Progenitor cell of endocrine pancreas (in vitro differentiated cells): Measurements from ENCODE around the gene SLC6A6. TPM values are rescaled to one million over a fixed set of nuclear protein-coding genes. Genes with fewer than 3 reads are reported as not detected.

Experiments
- DNase-seq: peaks from one replicate; pipeline ENCODE4 v3.0.0; 2021; ENCODE audit warnings: low spot score; ENCODE audit not compliant: unreplicated experiment
- H3K27ac Mint-ChIP-seq: 2 replicates; pipeline ENCODE4 v1.8.0; 2021; ENCODE audit warnings: mild to moderate bottlenecking, moderate library complexity, mixed read lengths
- H3K27me3 Mint-ChIP-seq: 2 replicates; pipeline ENCODE4 v1.8.0; 2021; ENCODE audit warnings: mixed read lengths
- H3K36me3 Mint-ChIP-seq: 2 replicates; pipeline ENCODE4 v1.8.0; 2022; ENCODE audit warnings: mixed read lengths; ENCODE audit not compliant: insufficient read depth
- H3K4me1 Mint-ChIP-seq: 2 replicates; pipeline ENCODE4 v1.8.0; 2021; ENCODE audit warnings: low read depth, mixed read lengths
- H3K4me3 Mint-ChIP-seq: 2 replicates; pipeline ENCODE4 v1.8.0; 2021; ENCODE audit warnings: low read depth, mild to moderate bottlenecking, moderate library complexity, mixed read lengths
- H3K9me3 Mint-ChIP-seq: 2 replicates; pipeline ENCODE4 v1.8.0; 2021; ENCODE audit warnings: low read depth, mixed read lengths
- total RNA-seq: library from RNA; stranded (reverse); gene quantifications from 2 replicates; pipeline ENCODE4 v1.2.1, GENCODE V29; 2021
- TF ChIP-seq, protein P1 (sequence below): fragments of 200-600 bp; sonication (generic); IDR thresholded peaks from one replicate; pipeline ENCODE4 v1.5.0; 2021; ENCODE audit warnings: antibody characterized with exemption, mild to moderate bottlenecking; ENCODE audit not compliant: unreplicated experiment

Gene SLC6A6
- total RNA-seq, 1 donor from 2014 or later: 23.8 TPM

DNA sequence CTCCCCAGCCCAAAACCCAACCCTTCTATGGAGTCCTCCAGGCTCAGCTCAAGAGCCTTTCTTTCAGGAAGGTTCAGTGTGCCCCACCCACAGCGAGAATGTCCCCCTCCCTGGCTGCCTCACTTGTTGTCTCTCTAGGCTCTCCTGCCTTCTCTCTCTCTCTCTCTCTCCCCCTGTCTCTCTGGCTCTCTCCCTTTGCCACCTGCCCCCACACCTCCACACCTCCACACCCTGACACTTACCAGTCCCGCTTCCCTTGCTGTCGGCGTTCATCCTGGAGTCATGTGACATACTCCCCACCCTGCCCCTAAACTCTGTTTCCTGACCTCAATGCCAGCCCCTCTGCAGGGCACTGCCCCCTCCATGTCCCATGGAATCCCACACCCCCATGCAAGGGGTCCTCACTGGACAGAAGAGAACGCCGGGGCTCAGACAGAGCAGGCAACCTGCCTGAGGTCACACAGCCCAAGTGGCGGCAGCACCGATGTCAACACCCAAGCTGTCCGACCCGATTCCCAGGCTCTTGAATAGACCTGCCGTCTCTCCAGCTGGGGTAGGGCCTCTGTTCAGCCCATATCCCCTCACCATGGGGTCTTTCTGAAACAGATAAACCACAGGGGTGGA, 28.5 kb upstream of the SLC6A6 start:
- H3K27ac Mint-ChIP-seq: no peak overlapping the region
- DNase-seq: no peak
- peaks cover 9% of the 10 kb centered on the region for H3K4me1 Mint-ChIP-seq
- H3K4me3 Mint-ChIP-seq: no peak overlapping the region
- no peaks in the 10 kb centered on the region for H3K36me3 Mint-ChIP-seq
- H3K27me3 Mint-ChIP-seq: peaks cover 11% of the 10 kb centered on the region
- TF ChIP-seq, protein P1, sequence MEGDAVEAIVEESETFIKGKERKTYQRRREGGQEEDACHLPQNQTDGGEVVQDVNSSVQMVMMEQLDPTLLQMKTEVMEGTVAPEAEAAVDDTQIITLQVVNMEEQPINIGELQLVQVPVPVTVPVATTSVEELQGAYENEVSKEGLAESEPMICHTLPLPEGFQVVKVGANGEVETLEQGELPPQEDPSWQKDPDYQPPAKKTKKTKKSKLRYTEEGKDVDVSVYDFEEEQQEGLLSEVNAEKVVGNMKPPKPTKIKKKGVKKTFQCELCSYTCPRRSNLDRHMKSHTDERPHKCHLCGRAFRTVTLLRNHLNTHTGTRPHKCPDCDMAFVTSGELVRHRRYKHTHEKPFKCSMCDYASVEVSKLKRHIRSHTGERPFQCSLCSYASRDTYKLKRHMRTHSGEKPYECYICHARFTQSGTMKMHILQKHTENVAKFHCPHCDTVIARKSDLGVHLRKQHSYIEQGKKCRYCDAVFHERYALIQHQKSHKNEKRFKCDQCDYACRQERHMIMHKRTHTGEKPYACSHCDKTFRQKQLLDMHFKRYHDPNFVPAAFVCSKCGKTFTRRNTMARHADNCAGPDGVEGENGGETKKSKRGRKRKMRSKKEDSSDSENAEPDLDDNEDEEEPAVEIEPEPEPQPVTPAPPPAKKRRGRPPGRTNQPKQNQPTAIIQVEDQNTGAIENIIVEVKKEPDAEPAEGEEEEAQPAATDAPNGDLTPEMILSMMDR: no peak
- H3K9me3 Mint-ChIP-seq: no peaks in the 10 kb centered on the region

DNA sequence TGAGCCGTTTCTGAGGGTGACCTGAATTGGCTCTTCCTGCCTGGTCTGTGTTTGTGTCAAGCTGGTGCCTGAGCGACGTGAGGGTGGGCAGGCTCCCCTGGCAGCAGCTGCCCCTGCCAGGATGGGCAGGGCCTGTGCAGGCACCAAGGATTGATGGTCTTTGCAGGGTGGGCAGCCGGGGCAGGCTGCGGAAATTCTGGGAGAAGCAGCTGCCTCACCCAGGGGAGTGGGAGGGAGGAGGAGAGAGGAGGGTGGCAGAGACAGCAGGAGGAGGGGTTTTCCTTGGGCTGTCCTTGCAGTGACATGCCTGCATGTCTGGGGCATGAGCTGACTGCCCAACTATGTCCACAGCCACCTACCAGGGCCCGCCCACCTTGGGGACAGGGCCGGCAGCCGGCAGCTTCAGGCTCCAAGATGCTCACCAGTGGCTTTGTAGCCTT, 27.9 kb upstream of the SLC6A6 start:
- TF ChIP-seq, protein P1: no peak
- Mint-ChIP-seq H3K4me1 (peaks cover 9% of the 10 kb centered on the region), H3K27ac (peak overlapping the region; percentile 24), H3K9me3 (no peaks in the 10 kb centered on the region), H3K27me3 (peaks cover 11% of the 10 kb centered on the region), H3K4me3 (no peak overlapping the region), H3K36me3 (no peaks in the 10 kb centered on the region)
- no peak for DNase-seq

DNA sequence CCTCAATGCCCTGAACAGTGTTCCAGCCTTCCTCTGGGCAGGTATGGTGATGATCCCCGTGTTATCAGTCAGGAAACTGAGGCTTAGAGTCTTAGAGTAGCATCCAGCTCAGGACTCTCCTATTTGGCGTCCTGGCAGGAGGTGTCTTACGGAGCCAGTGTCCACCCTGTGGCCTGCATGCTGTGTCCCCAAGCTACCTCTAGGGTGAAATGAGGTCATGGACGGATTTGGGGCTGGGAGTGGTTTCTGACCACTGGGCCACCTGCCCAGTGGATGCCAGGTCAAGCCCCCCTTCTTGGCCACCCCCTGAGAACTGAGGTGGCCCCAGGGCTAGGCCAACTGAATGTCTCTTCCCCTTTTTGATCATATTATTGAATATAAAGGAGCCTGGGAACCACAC, 27.2 kb upstream of the SLC6A6 start:
- no peak for DNase-seq
- H3K9me3 Mint-ChIP-seq: no peaks in the 10 kb centered on the region
- H3K4me3 Mint-ChIP-seq: no peak overlapping the region
- TF ChIP-seq, protein P1: peak; percentile 35
- H3K27me3 Mint-ChIP-seq: peaks cover 11% of the 10 kb centered on the region
- peaks cover 9% of the 10 kb centered on the region for H3K4me1 Mint-ChIP-seq
- H3K27ac Mint-ChIP-seq: no peak overlapping the region
- no peaks in the 10 kb centered on the region for H3K36me3 Mint-ChIP-seq

DNA sequence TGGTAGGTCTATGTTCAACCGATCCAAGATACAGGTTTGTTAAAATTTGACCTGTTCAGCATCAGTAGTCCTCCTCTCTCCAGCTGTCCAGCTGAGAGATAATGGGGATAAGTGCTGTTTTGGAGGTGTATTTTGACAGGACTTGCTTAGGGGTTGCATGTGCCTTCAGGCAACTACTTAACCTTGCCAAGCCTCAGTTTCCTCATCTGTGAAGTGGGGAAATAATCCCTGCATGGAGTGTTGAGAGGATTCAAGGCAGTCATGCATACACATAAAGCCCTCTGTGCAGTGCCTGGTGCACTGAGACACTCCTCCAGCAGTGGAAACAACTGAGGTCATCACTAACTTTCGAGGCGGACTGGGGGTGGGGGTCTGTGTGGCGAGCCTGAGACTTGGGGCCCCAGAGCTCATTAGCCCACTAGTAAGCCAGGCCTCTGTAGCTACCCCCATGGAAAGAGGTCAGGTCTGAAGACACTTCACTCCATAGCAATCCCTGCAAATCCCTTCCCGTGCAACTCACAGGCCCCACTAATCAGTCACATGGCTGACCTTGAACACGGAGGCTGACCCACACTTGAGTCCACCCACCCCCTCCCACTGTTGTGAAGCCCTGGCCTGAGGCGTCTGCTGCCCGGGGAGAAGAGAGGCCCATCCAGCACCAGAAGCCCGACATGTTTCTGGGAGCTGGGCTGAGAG, 25.9 kb upstream of the SLC6A6 start:
- H3K9me3 Mint-ChIP-seq: no peaks in the 10 kb centered on the region
- H3K36me3 Mint-ChIP-seq: no peaks in the 10 kb centered on the region
- H3K27me3 Mint-ChIP-seq: peaks cover 11% of the 10 kb centered on the region
- H3K4me3 Mint-ChIP-seq: no peak overlapping the region
- H3K27ac Mint-ChIP-seq: no peak overlapping the region
- no peak for DNase-seq
- TF ChIP-seq, protein P1: no peak
- H3K4me1 Mint-ChIP-seq: peaks cover 9% of the 10 kb centered on the region

DNA sequence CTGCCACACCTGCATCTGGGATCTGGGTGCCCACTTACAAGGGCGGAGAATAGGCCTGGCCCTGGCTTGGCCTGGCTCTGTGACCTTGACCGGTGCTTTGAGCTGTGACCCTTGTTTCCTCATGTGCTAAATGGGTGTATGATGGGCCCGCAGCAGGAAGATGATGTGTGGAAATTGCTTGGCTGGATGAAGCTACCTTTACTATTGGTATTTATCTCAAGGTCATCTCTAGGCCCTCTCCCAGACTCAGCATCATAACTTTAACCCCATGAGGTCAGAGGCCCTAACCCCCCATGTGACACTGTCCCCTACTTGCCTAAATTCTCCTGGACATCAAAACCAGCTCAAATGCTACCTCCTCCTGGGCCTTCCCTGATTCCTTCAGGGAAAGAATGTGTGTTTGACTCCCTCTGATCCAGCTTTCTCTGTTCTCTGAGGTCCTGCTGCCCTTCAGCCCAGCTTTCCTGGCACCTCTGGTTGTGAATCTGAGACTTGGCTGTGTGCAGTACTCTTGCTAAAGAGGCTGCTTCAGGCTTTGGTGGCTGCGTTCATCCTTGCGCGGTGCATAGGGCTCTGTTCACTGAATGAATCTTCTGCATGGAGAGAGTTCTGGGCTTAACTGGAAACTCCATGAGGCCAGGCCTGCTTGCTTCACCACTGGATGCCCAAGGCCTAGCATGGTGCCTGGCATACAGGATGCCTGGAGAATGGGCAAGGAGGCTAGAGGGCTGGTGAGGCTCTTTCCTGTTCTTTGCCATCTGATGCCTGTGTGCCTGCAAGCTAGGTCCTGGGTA, 25.2 kb upstream of the SLC6A6 start:
- Mint-ChIP-seq H3K36me3 (no peaks in the 10 kb centered on the region), H3K27me3 (peaks cover 11% of the 10 kb centered on the region), H3K9me3 (no peaks in the 10 kb centered on the region), H3K4me3 (no peak overlapping the region), H3K4me1 (peaks cover 3% of the 10 kb centered on the region), H3K27ac (peak overlapping the region; percentile 79)
- no peak for DNase-seq
- TF ChIP-seq, protein P1: no peak
